NOMO-1 (cell line): ENCODE data around the gene RDH12.
"Not testable (repeated sequence)": the region's sequence is repeated elsewhere in the genome, so short reads cannot be mapped to it uniquely, and the experiment has no call there.

Experiments used
- DNase-seq, 2 experiments: peaks; one replicate each; lab custom pipeline; 2025; ENCODE audit not compliant: unreplicated experiment in 2 of 2; lab: John Stamatoyannopoulos, UW

The RDH12 gene

DNA sequence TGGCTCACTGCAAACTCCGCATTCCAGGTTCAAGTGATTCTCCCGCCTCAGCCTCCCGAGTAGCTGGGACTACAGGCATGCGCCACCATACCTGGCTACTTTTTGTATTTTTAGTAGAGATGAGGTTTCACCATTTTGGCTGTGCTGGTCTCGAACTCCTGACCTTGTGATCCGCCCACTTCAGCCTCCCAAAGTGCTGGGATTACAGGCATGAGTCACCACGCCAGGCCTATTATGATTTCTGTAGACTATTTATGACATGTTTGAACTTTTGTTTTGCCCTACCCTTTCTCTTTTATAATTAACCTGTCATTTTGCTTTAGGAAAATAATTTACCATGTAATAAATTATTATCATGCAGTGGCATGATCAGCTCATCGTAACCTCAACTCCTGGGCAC, at the start of gene RDH12:
TSS of gene RDH12 (plus strand) at position 395 of the 400 bp plus-strand sequence. CDS start 20,757 bp downstream, outside the sequence.
- DNase-seq = not testable (repeated sequence)

DNA sequence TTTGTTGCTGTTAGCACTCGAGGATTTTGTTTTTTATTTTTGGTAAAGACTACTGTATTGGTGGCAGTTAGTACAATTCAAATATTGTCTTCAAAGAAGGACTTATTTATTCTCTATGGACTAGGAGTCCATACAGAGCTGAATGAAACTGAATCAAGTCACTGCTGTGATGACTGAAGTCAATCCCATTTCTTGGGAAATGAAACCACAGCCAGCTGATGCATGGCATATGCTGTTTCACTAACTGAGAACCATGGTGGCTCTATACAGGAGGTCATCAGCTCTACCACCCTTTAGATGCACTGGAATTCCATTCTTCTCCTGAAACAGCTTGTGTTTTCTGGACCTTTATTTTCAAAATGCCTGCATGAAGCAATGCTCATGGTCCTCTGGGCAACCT, 49.5 kb upstream of the RDH12 start:
- DNase-seq = no peak

DNA sequence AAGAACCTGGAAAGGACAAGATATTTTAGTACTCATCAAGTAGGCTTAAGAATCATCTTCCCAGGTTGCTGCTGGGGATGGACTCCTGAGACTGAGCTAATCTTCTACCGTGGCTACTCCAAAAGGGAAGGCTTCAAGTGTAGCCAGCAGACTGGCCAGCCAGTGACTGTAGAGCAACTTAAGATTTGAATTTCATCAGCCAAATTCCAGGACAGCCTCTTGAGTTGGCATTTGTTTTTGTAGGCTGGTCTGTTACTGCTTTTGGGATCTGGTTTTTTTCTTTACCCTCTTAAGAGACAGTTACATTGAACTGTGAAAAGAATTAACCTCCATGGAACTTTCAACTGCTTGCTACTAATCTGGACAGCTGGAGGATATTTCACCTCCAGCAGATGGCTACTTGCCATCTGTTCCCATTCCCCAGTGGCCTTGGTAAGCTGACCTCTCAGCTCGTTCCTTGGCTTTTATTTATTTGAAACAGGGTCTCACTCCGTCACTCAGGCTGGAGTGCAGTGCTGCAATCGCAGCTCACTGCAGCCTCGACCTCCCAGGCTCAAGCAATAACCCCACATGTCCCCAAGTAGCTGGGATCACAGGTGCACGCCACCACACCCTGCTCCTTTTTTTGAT, 47.9 kb upstream of the RDH12 start:
- no peak for DNase-seq

DNA sequence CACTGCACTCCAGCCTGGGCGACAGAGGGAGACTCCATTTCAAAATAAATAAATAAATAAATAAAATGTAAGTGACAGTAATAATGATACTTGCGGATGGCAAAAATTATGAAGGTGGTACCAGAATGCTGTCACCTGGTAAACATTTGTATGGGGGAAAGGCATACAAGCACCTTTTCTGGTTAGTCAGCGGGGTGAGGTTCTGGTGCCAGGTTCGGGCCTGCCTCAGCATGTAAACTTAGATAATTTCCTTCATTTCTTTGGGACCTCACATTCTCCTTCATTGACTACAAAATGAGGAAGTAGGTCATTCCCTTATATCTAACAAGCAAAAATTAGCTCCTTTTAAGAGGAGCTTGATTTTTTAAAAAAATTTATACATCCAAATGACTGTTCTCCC, 38.1 kb upstream of the RDH12 start:
- DNase-seq = peak in 1 of 2 experiments; percentile 4

DNA sequence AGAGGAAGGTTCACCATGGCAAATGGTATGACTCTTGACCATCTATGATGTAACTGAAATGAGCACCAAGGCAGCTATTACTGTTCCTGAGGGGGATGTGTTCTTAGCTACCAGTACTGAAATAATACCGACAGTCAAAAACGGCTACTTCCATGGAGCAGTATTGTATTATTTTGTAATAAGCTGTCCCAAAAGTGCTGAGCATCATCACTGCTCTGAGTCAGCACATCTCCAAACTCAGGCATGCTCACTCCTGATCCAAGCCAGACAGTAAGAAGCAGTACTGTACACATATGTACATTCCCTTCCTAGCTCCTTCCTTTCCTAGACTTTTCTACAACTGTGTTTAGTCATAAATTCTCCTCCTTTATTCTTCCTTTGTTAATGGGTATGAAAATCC, 35.8 kb upstream of the RDH12 start:
- DNase-seq = no peak

DNA sequence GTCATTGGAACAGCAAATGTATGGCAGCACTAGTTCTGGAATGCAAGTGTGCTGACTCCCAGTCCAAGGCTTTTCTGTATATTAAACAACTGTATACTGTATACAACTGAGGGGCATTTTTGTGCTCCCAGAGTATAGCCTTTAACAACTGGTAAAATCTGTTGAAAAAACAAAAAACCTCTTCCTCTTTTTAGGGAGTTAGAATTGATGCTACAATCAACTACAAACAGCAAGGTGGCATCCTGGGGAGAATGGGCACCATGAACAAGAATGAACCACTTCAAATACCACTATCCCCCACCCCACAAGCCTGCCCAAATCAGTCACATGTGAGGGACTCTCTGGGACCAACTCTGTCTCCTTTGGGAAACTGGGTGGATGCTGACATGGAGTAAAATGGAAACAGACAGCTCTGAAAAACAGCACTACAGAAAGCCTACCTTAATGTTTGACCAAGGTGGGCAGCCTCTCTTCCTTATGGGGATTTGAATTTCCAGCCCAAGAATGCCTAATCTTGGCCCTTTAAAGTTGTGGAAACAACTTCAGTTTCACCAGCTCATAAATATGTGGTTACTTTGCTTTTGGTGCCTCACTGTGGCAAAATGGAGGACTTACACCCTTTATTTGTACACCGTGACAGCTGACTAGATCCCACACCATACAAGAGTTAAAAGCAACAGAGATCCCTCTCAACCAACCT, 34.8 kb upstream of the RDH12 start:
- peak; percentile 22 to 51 for DNase-seq

DNA sequence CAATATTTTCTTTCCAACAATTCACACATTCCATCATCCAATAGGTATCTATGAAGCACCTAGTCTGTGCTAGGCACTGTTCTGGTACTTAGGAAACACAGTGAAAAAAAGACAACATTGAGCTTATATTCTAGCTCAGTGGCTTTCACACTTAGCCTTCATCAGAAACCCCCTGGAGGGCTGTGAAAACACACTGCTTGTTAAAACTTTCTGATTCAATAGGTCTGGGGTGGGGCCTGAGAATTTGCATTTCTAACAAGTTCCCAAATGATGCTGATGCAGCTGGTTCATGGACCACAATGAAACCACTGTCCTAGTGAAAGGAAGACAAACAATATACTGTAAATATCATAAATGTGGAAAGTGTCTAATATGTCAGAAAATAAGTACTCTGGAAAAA, 33.1 kb upstream of the RDH12 start:
- no peak for DNase-seq

DNA sequence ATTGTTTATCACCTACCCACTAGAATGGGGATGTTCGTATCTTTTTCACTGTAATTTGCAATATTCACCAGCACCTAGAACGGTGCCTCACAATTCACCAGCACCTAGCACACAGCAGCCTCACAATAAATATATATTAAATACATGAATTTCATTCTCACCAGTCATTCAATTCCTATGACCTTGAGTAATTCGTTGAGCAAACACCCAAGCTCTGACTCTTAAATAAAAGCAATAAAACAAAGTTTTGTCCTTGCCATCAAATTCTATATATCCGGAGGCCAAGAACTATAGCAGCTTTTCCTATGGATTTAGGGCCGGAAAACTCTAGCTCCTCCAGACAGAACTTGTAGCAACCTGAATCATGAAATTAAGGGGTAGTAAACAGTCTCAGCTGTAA, 28.2 kb upstream of the RDH12 start:
- DNase-seq = no peak

DNA sequence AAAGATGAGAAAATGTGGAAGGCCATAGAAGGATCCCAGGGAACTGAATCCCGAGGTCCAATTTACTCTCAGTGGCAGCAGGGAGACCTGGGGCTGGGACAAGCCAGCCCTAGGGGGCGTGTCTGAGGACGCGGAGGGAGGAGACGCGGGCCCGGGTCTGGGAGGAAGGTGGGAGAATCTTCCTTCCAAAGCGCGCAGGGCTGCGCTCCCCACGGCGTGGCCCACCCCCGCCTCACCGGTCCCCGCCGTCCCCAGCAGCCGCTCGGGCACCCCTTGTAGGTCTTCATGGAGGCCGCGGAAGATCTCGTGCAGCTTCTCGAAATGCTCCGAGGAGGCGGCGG, 27.6 kb upstream of the RDH12 start:
- DNase-seq = peak; percentile 17 to 26

DNA sequence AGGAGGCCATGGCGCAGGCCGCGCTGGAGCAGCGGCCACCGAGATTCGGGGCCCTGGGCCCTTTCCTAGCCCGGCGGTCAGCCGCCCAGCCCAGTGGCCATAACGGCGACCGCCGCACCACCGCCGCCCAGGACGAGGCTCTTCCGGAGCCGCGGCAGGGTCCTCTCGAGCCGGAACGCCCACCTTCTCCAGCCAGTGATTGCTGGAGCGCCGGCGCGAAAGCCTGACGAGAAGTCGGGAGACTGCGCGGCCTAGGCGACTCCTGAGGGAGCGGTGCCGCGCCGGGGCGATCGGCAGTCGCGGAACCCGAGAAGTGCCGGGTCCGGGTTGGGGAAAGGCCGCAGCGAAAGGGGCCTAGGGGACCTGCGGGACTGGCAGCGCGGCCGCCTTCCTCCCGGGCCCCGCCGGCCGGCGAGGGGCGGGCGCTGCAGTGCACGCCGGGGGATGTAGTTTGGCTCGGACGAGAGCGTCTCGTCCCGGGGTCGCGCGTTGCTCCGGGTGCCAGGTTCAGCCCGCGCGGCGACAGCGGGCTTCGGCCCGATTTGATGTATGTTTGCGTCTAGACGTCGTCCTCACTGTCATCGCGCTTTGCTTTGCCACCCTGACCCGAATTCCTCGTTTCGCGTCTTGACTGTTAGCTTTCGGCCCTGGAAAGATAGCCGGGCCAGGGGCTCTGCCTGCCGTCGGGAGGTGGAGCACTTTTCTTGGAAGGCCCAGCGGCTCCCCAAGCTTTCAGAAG, 27.0 kb upstream of the RDH12 start, which contains the start of gene VTI1B:
TSS of gene VTI1B (minus strand) at position 153 of the 739 bp plus-strand sequence. CDS start at position 10, 143 bp downstream.
- peak; percentile 70 to 79 for DNase-seq

DNA sequence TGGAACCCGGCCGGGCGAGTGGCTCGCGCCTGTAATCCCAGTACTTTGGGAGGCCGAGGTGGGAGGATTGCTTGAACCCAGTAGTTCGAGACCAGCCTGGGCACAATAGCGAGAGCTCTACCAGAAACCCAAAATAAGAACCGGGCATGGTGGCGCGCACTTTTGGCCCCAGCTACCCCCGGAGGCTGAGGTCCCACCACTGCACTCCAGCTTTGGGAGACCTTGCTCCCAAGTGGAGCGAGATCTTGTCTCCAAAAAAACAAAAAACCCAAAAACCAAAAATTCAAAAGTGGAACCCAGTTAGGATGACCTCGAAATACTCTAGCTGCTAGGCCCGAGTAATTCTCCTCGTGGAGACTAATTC, 26.5 kb upstream of the RDH12 start:
- DNase-seq = no peak

DNA sequence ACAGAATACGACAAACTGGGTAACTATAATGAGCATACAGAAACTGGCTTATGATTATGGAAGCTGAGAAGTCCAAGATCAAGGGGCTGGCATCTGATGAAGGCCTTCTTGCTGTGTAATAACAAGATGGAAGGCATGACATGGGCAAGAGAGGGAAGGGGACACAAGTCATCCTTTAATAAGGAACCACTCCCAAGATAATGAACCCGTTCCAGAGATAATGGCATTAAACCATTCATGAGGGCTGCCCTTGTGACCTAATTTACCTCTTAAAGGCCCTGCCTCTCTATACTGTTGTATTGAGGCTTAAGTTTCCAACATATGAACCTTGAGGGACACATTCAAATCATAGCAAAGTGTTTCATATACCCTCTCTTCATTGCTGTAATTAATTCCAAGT, 22.7 kb upstream of the RDH12 start:
- no peak for DNase-seq

DNA sequence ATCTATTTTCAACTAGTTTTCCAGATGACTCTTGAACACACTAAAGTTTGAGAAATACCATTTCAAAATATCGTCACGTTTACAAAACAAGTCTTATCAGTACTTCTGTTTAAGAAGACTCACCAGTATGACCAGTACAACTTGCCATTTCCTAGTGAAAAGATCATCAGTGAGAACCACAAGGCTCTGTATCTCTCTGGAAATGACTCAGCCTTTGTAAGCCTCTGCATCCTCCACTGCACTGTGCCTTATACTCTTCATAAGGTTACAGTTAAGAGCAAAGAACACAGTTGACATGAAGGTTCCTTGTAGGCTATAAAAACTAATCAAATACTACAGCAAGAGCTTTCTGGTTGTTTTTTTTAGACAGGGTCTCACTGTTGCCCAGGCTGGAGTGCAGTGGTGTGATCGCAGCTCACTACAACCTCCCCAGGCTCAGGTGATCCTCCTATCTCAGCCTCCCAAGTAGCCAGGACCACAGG, 21.5 kb upstream of the RDH12 start:
- DNase-seq = no peak

DNA sequence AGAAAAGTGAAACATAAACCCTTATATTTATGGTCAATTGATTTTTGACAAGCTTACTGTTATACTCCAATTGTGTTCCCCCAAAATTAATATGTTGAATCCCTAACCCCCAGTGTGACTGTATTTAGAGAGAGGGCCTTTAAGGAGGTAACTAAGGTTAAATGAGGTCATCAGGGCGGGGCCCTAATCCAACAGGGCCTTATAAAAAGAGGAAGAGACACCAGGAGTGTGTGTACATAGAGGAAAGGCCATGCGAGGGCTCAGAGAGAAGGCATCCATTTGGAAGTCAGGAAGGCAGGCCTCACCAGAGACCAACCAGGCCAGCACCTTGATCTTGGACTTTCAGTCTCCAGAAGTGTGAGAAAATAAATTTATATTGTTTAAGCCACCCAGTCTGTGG, 20.7 kb upstream of the RDH12 start:
- DNase-seq = peak; percentile 47 to 66

DNA sequence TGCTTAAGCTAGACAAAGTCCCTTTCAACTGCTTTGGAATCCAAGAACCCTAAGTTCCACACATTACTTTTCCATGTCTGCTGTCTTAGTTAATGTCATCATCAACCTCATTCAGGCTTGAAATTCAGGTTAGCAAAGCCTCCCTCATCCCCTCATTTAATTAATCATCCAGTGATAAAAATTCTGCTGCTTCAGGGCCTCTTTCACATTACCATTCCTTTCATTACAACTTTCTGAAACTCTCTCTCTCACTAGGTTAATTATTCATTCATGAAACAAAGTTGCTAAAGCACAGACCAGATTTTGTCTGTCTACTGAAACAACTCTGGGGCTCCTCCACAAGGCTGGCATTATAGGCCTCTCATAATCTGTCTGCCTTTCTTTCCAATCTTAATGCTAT, 17.8 kb upstream of the RDH12 start:
- no peak for DNase-seq

DNA sequence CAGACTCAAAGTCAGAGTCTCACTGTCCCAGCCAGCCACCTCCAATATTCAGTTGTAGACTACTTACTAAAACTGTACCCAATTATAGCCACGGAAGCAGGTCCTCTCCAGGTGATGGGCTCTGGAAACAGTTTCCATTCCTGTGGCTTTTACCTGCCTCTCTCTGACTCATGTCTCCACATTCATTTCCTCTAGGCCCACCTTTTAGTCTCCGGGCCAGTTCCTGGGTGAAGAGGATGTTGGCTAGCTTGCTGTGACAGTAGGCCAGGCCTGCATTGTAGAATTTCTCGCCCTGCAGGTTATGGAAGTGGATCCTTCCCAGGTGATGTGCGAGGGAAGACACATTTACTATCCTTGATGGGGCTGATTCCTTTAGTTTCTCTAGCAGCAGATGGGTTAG, 11.7 kb upstream of the RDH12 start:
- DNase-seq = no peak

DNA sequence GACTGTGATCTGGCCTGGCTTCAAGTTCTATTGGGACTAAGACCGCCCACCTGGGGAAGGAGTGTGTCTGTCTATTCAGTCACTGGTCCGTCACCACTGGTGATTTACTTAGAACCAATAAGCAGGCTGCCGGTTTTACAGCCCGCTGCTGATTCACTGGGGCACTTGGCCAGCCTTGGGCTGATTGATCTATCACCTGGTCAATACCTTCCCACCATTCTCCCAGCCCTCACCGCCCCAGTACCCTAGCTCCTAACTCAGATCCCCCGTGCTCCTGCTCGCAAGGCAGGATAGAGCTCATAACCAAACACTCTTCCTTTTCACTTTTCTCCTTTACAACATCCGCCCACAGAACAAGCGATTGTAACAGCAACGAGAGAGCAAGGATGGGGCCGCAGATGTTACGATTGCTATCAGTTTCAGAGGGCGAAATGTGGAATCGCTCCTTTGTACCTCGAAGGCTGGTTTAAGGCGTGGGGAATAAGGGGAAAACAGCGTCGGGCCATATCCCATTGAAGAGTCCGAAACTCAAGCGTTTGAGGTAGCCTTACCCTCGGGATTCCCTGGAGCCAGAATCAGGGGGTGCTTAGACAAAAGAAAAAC, 6.8 kb upstream of the RDH12 start:
- peak; percentile 64 to 75 for DNase-seq

DNA sequence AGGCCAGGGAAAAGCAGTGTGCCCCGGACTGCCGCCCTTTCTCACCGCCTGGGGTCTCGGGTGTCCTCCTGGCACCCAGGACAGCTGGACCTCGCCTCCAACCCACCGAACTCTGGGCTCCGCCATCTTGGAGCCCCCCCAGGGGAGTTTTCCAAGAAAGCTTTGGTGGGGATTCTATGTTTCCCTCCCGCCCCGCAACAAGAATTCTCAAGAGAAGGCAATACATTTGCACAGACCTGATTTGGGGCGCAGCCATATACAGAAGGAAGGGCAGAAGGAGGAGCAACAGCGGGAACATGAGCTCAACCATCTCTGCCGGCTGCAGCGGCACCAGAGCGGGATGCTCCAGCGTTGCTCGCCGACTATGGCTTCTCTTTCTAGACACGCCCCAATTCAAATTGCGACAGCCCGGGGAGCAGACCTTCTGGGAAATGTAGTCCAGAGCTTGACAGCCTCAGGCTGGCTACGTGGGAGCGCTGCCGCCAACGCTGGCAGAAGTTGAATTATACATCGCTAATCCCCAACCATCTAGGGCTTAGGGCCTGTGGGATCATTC, 6.2 kb upstream of the RDH12 start, which contains the start of gene RDH11:
TSS of gene RDH11 (minus strand) at position 371 of the 556 bp plus-strand sequence. CDS start at position 310, 61 bp downstream.
- peak; percentile 85 to 93 for DNase-seq

DNA sequence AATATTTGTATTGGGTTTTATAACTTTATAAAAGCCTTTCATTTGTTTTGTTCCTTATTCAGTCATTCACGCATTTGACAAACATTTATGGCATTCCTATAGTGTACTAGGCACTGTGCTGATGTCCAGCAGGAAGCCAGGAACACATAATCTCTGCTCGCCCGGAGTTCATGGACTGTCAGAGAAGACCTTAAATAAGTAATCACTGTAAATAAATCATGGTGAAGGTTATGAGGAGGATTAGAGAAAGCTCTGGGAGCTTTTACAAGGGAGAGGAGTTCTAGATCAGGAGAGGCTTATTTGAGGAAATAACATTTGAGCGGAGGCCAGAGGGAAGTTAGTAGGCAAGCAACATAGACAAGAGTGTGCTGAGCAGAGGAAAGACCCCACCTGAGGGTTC, 4.7 kb upstream of the RDH12 start:
- no peak for DNase-seq

DNA sequence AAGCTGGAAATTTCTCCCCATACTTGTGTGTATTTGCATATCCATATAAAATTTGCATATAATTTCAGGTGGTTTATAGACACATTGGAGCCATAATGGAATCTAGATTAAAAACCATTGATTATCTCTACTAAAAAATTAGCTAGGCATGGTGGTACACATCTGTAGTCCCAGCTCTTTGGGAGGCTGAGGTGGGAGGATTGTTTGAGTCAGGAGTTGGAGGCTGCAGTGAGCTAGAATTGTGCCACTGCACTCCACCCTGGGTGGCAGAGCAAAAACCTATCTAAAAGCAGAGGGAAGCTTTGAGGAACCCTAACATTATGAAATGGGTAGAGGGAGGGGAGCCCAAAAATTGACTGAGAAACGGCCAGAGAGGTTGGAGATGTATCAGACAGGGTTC, 3.5 kb upstream of the RDH12 start:
- DNase-seq = no peak

DNA sequence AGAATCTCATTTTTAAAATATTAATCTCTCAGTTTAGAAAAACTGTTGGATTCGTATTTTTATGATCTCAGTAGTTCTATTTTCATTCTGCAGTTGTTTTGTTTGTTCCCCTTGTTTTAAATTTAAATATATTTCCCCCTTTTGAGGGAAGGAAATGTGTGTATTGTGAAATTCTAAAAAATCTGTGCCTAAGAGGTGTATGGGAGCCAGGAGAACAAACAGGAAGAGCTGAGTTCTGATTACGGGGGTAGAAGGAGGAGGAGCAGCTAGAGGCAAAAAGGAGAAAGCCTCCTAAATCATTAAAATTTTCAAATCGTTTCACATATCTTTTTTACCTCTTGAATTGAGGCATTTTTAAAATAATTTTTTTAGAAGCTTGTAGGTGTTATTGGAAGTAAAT, 2.3 kb downstream of the RDH12 start:
- DNase-seq = no peak
